KOPT-K1 (cell line): Measurements from ENCODE around the gene GRHL3.

Experiments
- H3K27ac ChIP-seq: fragments of 200-600 bp; sonication (generic); 2 replicates; pipeline ENCODE4 v1.5.1; 2016; ENCODE audit warnings: antibody characterized with exemption, mild to moderate bottlenecking, low read depth, low read length; ENCODE audit not compliant: poor library complexity, severe bottlenecking
- H3K36me3 ChIP-seq: fragments of 200-600 bp; sonication (generic); 2 replicates; pipeline ENCODE4 v1.5.1; 2017; ENCODE audit warnings: antibody characterized with exemption, mild to moderate bottlenecking, low read length, moderate library complexity; ENCODE audit not compliant: insufficient read depth
- H3K9me3 ChIP-seq: fragments of 200-600 bp; sonication (generic); 2 replicates; pipeline ENCODE4 v1.5.1; 2017; ENCODE audit warnings: antibody characterized with exemption, low read length, mild to moderate bottlenecking; ENCODE audit not compliant: insufficient read depth, poor library complexity, severe bottlenecking

GRHL3 gene

GRCh38 chr1:24360681-24361080, 41.5 kb downstream of the GRHL3 start:
- Histone ChIP-seq H3K9me3 (no peaks in the 10 kb centered on the region), H3K27ac (no peak overlapping the region), H3K36me3 (no peaks in the 10 kb centered on the region)

GRCh38 chr1:24361811-24362210, 42.7 kb downstream of the GRHL3 start:
- Histone ChIP-seq H3K27ac (no peak overlapping the region), H3K36me3 (no peaks in the 10 kb centered on the region), H3K9me3 (no peaks in the 10 kb centered on the region)

GRCh38 chr1:24362396-24362795, 43.2 kb downstream of the GRHL3 start:
- no peaks in the 10 kb centered on the region for H3K9me3 ChIP-seq
- no peak overlapping the region for H3K27ac ChIP-seq
- no peaks in the 10 kb centered on the region for H3K36me3 ChIP-seq

- no peaks in the 10 kb centered on the region for H3K9me3 ChIP-seq
- H3K36me3 ChIP-seq, result no peaks in the 10 kb centered on the region
- no peak overlapping the region for H3K27ac ChIP-seq
Measured at GRCh38 chr1:24362982-24363614, 43.9 kb downstream of the GRHL3 start.

GRCh38 chr1:24363994-24364393, 44.8 kb downstream of the GRHL3 start:
- Histone ChIP-seq H3K36me3 (no peaks in the 10 kb centered on the region), H3K9me3 (no peaks in the 10 kb centered on the region), H3K27ac (no peak overlapping the region)

GRCh38 chr1:24364605-24364974, 45.4 kb downstream of the GRHL3 start:
- no peak overlapping the region for H3K27ac ChIP-seq
- H3K9me3 ChIP-seq, result no peaks in the 10 kb centered on the region
- H3K36me3 ChIP-seq, result no peaks in the 10 kb centered on the region

GRCh38 chr1:24364975-24365678, 46.0 kb downstream of the GRHL3 start:
- Histone ChIP-seq H3K27ac (no peak overlapping the region), H3K9me3 (no peaks in the 10 kb centered on the region), H3K36me3 (no peaks in the 10 kb centered on the region)

- no peaks in the 10 kb centered on the region for H3K36me3 ChIP-seq
- no peak overlapping the region for H3K27ac ChIP-seq
- no peaks in the 10 kb centered on the region for H3K9me3 ChIP-seq
Measured at GRCh38 chr1:24366707-24367106, 47.5 kb downstream of the GRHL3 start.

- no peak overlapping the region for H3K27ac ChIP-seq
- H3K36me3 ChIP-seq, result no peaks in the 10 kb centered on the region
- no peaks in the 10 kb centered on the region for H3K9me3 ChIP-seq
Measured at GRCh38 chr1:24369199-24369598, 50.0 kb downstream of the GRHL3 start.

- H3K27ac ChIP-seq, result no peak overlapping the region
- H3K36me3 ChIP-seq, result no peaks in the 10 kb centered on the region
- H3K9me3 ChIP-seq, result no peaks in the 10 kb centered on the region
Measured at GRCh38 chr1:24369801-24370200, 50.6 kb downstream of the GRHL3 start.

GRCh38 chr1:24373044-24373443, 53.9 kb downstream of the GRHL3 start:
- Histone ChIP-seq H3K36me3 (no peaks in the 10 kb centered on the region), H3K27ac (no peak overlapping the region), H3K9me3 (no peaks in the 10 kb centered on the region)

- Histone ChIP-seq H3K27ac (no peak overlapping the region), H3K36me3 (no peaks in the 10 kb centered on the region), H3K9me3 (no peaks in the 10 kb centered on the region)
Measured at GRCh38 chr1:24373710-24374109, 54.6 kb downstream of the GRHL3 start.

GRCh38 chr1:24374891-24375786, 56.0 kb downstream of the GRHL3 start:
- no peak overlapping the region for H3K27ac ChIP-seq
- no peaks in the 10 kb centered on the region for H3K36me3 ChIP-seq
- no peaks in the 10 kb centered on the region for H3K9me3 ChIP-seq

- no peak overlapping the region for H3K27ac ChIP-seq
- no peaks in the 10 kb centered on the region for H3K36me3 ChIP-seq
Measured at GRCh38 chr1:24379733-24380315, 60.7 kb downstream of the GRHL3 start.

GRCh38 chr1:24380508-24380907, 61.4 kb downstream of the GRHL3 start:
- Histone ChIP-seq H3K27ac (no peak overlapping the region), H3K36me3 (no peaks in the 10 kb centered on the region), H3K9me3 (no peaks in the 10 kb centered on the region)

More at GRCh38 chr1:24379733-24380315, 60.7 kb downstream of the GRHL3 start:
- H3K9me3 ChIP-seq, result no peaks in the 10 kb centered on the region
